CD14-positive monocyte (primary cell): ENCODE results near the gene STK38. TPM values are rescaled to one million over a fixed set of nuclear protein-coding genes. Genes with fewer than 3 reads are reported as not detected.
A peak's percentile ranks its signal among the peaks of the same experiment; 100 is the strongest.

ENCODE experiments used
- DNase-seq, 3 donors: peaks; one replicate each; pipeline ENCODE4 v3.0.0-alpha.2; 2011 to 2022
- H2AFZ ChIP-seq: 2 replicates; pipeline ENCODE4 v1.6.0; 2012; ENCODE audit warnings: mild to moderate bottlenecking, low read depth, low read length, inconsistent platforms; ENCODE audit not compliant: insufficient read depth, poor library complexity, severe bottlenecking
- H3K27ac ChIP-seq, 2 donors: 1 replicate in 1 of 2; 2 replicates in 1 of 2; pipeline ENCODE4 v1.5.1; 2012 to 2013; ENCODE audit warnings: low read length in 2 of 2, control low read depth in 1 of 2, inconsistent platforms in 1 of 2, low read depth in 1 of 2, mild to moderate bottlenecking in 1 of 2
- H3K27me3 ChIP-seq, 2 donors: one replicate each; pipeline versions ENCODE4 v1.6.0 to v1.6.1; 2011 to 2013; ENCODE audit warnings: low read length in 2 of 2; ENCODE audit not compliant: control insufficient read depth in 2 of 2, insufficient read depth in 2 of 2
- H3K36me3 ChIP-seq, 2 donors: replicated peaks in 1 of 2; 1 replicate in 1 of 2; 2 replicates in 1 of 2; pipeline versions ENCODE4 v1.5.1 to v1.6.1; 2012 to 2013; ENCODE audit warnings: low read length in 2 of 2, control low read depth in 1 of 2, inconsistent platforms in 1 of 2, mild to moderate bottlenecking in 1 of 2; ENCODE audit not compliant: insufficient read depth in 2 of 2, control insufficient read depth in 1 of 2
- H3K4me1 ChIP-seq, 2 donors: 1 replicate in 1 of 2; 2 replicates in 1 of 2; pipeline versions ENCODE4 v1.5.1 to v1.6.1; 2012 to 2013; ENCODE audit warnings: low read length in 2 of 2, control low read depth in 1 of 2, inconsistent platforms in 1 of 2, mild to moderate bottlenecking in 1 of 2, moderate library complexity in 1 of 2; ENCODE audit not compliant: insufficient read depth in 2 of 2, control insufficient read depth in 1 of 2
- H3K4me2 ChIP-seq: replicated peaks from 2 replicates; pipeline ENCODE3; 2012; ENCODE audit warnings: low read length, moderate library complexity, mild to moderate bottlenecking; ENCODE audit not compliant: poor library complexity, severe bottlenecking; ENCODE audit errors: extremely low read depth
- H3K4me3 ChIP-seq, 3 experiments: fragments of 200-600 bp in 1 of 3; sonication (generic) in 1 of 3; replicated peaks in 1 of 3; 1 replicate in 2 of 3; 2 replicates in 1 of 3; pipeline ENCODE4 v1.5.1; 2011 to 2013; ENCODE audit warnings: low read length in 3 of 3, mild to moderate bottlenecking in 3 of 3, control low read depth in 2 of 3, low read depth in 2 of 3, inconsistent platforms in 1 of 3, moderate library complexity in 1 of 3
- H3K79me2 ChIP-seq: 2 replicates; pipeline ENCODE4 v1.6.0; 2012; ENCODE audit warnings: mild to moderate bottlenecking, control low read depth, inconsistent platforms, low read length, moderate library complexity; ENCODE audit not compliant: insufficient read depth
- H3K9ac ChIP-seq: 2 replicates; pipeline ENCODE4 v1.6.0; 2017; ENCODE audit warnings: low read length, mild to moderate bottlenecking; ENCODE audit not compliant: insufficient read depth, poor library complexity, severe bottlenecking
- H3K9me3 ChIP-seq, 2 donors: replicated peaks in 1 of 2; 1 replicate in 1 of 2; 2 replicates in 1 of 2; pipeline versions ENCODE4 v1.5.1 to v1.6.1; 2012 to 2013; ENCODE audit warnings: low read length in 2 of 2, control low read depth in 1 of 2; ENCODE audit not compliant: control insufficient read depth in 1 of 2, insufficient read depth in 1 of 2
- H4K20me1 ChIP-seq: 2 replicates; pipeline ENCODE4 v1.6.0; 2012; ENCODE audit warnings: mild to moderate bottlenecking, low read length, control low read depth, moderate library complexity; ENCODE audit not compliant: insufficient read depth
- H3K27ac Mint-ChIP-seq, 7 donors: one replicate each; pipeline ENCODE4 v1.8.0; 2020; ENCODE audit warnings: mild to moderate bottlenecking in 7 of 7, mixed read lengths in 7 of 7, moderate library complexity in 6 of 7, inconsistent platforms in 2 of 7
- H3K27me3 Mint-ChIP-seq, 3 donors: one replicate each; pipeline ENCODE4 v1.8.0; 2021 to 2022; ENCODE audit warnings: low read depth in 3 of 3, mild to moderate bottlenecking in 3 of 3, mixed read lengths in 3 of 3, moderate library complexity in 3 of 3, inconsistent platforms in 1 of 3
- H3K36me3 Mint-ChIP-seq, 2 donors: one replicate each; pipeline ENCODE4 v1.8.0; 2020; ENCODE audit warnings: mixed read lengths in 2 of 2, inconsistent platforms in 1 of 2, mild to moderate bottlenecking in 1 of 2
- H3K4me1 Mint-ChIP-seq: one replicate; pipeline ENCODE4 v1.8.0; 2020; ENCODE audit warnings: mild to moderate bottlenecking, mixed read lengths
- H3K4me3 Mint-ChIP-seq, 2 donors: one replicate each; pipeline ENCODE4 v1.8.0; 2020; ENCODE audit warnings: mild to moderate bottlenecking in 2 of 2, mixed read lengths in 2 of 2, moderate library complexity in 1 of 2
- H3K9me3 Mint-ChIP-seq, 7 donors: one replicate each; pipeline ENCODE4 v1.8.0; 2020 to 2022; ENCODE audit warnings: mixed read lengths in 7 of 7, mild to moderate bottlenecking in 6 of 7, moderate library complexity in 6 of 7, inconsistent platforms in 2 of 7
- CTCF ChIP-seq: fragments of 200-600 bp; IDR thresholded peaks from one replicate; pipeline ENCODE4 v1.8.0; 2022; ENCODE audit warnings: antibody characterized with exemption, mild to moderate bottlenecking
- WGBS: methylation state at CpG from one replicate; pipeline ENCODE4 v1.1.5; 2013; ENCODE audit warnings: missing lambda C conversion rate; ENCODE audit not compliant: insufficient coverage; 5-methylcytosine and 5-hydroxymethylcytosine counted together
- intact Hi-C, 2 donors: fragments of 100-400 bp; cut with micrococcal nuclease; formaldehyde crosslinking; loops; one replicate each; pipeline versions ENCODE4 v1.15.0 to v1.15.1; 2023
- polyA plus RNA-seq, 3 donors: library from polyadenylated mRNA; depleted of rRNA in 1 of 3; unstranded in 2 of 3; stranded (reverse) in 1 of 3; fragments of 300-500 nt in 2 of 3; fragments of >200 nt in 1 of 3; fragmentation: Illumina TruSeq in 2 of 3; gene quantifications; 1 replicate in 2 of 3; 2 replicates in 1 of 3; pipeline ENCODE4 v1.2.3, GENCODE V29; 2012 to 2021

STK38 gene
- polyA plus RNA-seq, 3 donors: 57.1 to 95.7 (median 58.4) TPM

- intact Hi-C loops: no loop called here
- H3K27ac ChIP-seq: no peak overlapping the region
- no peak overlapping the region for H3K9ac ChIP-seq
- no CpG with 5 or more reads among the region's 1 CpG for WGBS
- TF ChIP-seq CTCF: no peak
- no peaks in the 10 kb centered on the region for H3K9me3 ChIP-seq
- peaks cover 10 to 22% of the 10 kb centered on the region in 2 donors for H3K36me3 Mint-ChIP-seq
- H3K4me1 Mint-ChIP-seq: peaks cover 28% of the 10 kb centered on the region
- H3K4me1 ChIP-seq: peaks cover 10 to 11% of the 10 kb centered on the region in 2 donors
- peaks cover 100% of the 10 kb centered on the region for H3K79me2 ChIP-seq
- no peak overlapping the region for H2AFZ ChIP-seq
- H3K4me3 Mint-ChIP-seq: no peak overlapping the region
- H3K27me3 Mint-ChIP-seq: no peaks in the 10 kb centered on the region
- peak overlapping the region in 1 of 7 donors; percentile 70 for H3K27ac Mint-ChIP-seq
- DNase-seq: no peak
- H3K4me3 ChIP-seq: no peak overlapping the region
- no peaks in the 10 kb centered on the region for H3K27me3 ChIP-seq
- H4K20me1 ChIP-seq: peaks cover 100% of the 10 kb centered on the region
- H3K36me3 ChIP-seq: peaks cover 3 to 16% of the 10 kb centered on the region in 2 donors
- H3K4me2 ChIP-seq: no peak overlapping the region
- no peaks in the 10 kb centered on the region for H3K9me3 Mint-ChIP-seq
These were observed 83.6 kb downstream of the STK38 start for GRCh38 chr6:36463676-36464075.

- intact Hi-C loops: no loop called here
- H3K4me2 ChIP-seq: no peak overlapping the region
These were observed 85.6 kb downstream of the STK38 start for GRCh38 chr6:36461646-36462045.

More at GRCh38 chr6:36461646-36462045, 85.6 kb downstream of the STK38 start:
- peak in 1 of 3 donors; percentile 10 for DNase-seq
- peaks cover 7 to 11% of the 10 kb centered on the region in 2 donors for H3K4me1 ChIP-seq
- H3K9me3 ChIP-seq: no peaks in the 10 kb centered on the region
- H3K27me3 ChIP-seq: no peaks in the 10 kb centered on the region
- H2AFZ ChIP-seq: no peak overlapping the region
- H4K20me1 ChIP-seq: peaks cover 97% of the 10 kb centered on the region
- peaks cover 99% of the 10 kb centered on the region for H3K79me2 ChIP-seq
- Mint-ChIP-seq H3K4me3 (no peak overlapping the region), H3K4me1 (peaks cover 29% of the 10 kb centered on the region), H3K27ac (peak overlapping the region in 1 of 7 donors; percentile 18), H3K9me3 (no peaks in the 10 kb centered on the region), H3K36me3 (peaks cover 16 to 26% of the 10 kb centered on the region in 2 donors), H3K27me3 (no peaks in the 10 kb centered on the region)
- no peak overlapping the region for H3K9ac ChIP-seq
- TF ChIP-seq CTCF: no peak
- H3K27ac ChIP-seq: peak overlapping the region in 1 of 2 donors; percentile 11
- no peak overlapping the region for H3K4me3 ChIP-seq
- no CpG with 5 or more reads among the region's 3 CpGs for WGBS
- H3K36me3 ChIP-seq: peaks cover 3 to 21% of the 10 kb centered on the region in 2 donors
